ENCODE results near the gene PZP.

GRCh38 chr12:9133216-9133916 is 74.8 kb downstream of the PZP start:
- TF ChIP-seq, protein P1, sequence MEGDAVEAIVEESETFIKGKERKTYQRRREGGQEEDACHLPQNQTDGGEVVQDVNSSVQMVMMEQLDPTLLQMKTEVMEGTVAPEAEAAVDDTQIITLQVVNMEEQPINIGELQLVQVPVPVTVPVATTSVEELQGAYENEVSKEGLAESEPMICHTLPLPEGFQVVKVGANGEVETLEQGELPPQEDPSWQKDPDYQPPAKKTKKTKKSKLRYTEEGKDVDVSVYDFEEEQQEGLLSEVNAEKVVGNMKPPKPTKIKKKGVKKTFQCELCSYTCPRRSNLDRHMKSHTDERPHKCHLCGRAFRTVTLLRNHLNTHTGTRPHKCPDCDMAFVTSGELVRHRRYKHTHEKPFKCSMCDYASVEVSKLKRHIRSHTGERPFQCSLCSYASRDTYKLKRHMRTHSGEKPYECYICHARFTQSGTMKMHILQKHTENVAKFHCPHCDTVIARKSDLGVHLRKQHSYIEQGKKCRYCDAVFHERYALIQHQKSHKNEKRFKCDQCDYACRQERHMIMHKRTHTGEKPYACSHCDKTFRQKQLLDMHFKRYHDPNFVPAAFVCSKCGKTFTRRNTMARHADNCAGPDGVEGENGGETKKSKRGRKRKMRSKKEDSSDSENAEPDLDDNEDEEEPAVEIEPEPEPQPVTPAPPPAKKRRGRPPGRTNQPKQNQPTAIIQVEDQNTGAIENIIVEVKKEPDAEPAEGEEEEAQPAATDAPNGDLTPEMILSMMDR (IDR thresholded peaks at IDR 0.05) = no peak
- no peak for TF ChIP-seq POLR2A (IDR thresholded peaks at IDR 0.05)

All from body of pancreas (tissue), 4 donors.